GM19099 (cell line): ENCODE measurements around the gene TNFRSF9.
A peak's percentile ranks its signal among the peaks of the same experiment; 100 is the strongest.

Experiments used
- POLR2A ChIP-seq: IDR thresholded peaks from 3 replicates; pipeline ENCODE4 v1.6.1; 2011; ENCODE audit warnings: low read depth; ENCODE audit not compliant: insufficient read length; ENCODE audit errors: extremely low read depth

The TNFRSF9 gene

DNA sequence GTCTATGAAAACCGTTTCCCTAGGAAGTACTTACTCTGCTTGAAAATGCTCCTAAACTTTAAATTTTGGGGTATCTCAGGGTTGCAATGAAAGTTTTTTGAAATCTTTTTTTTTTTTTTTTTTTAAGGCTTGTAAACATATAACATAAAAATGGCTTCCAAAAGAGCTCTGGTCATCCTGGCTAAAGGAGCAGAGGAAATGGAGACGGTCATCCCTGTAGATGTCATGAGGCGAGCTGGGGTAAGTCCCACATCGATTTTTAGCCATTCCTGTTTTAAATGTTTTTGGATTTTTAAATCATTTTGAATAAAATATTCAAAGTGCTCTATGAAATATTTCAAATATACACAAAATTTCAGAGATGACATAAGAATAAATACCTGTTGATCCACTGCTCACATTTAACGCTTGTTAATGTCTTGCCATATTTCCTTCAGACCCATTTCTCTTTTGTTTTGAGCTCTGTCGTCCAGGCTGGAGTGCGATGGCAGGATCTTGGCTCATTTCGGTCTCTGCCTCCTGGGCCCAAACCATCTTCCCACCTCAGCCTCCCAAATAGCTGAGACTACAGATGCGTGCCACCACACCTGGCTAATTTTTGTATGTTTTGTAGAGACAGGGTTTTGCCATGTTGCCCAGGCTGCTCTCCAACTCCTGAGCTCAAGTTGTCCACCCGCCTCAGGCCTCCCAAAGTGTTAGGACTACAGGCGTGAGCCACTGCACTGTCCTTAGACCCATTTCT is 22.2 kb upstream of the TNFRSF9 start:
- no peak for TF ChIP-seq POLR2A

- TF ChIP-seq POLR2A, result no peak
Observed at GRCh38 chr1:7962014-7962335, 21.3 kb upstream of the TNFRSF9 start.

DNA sequence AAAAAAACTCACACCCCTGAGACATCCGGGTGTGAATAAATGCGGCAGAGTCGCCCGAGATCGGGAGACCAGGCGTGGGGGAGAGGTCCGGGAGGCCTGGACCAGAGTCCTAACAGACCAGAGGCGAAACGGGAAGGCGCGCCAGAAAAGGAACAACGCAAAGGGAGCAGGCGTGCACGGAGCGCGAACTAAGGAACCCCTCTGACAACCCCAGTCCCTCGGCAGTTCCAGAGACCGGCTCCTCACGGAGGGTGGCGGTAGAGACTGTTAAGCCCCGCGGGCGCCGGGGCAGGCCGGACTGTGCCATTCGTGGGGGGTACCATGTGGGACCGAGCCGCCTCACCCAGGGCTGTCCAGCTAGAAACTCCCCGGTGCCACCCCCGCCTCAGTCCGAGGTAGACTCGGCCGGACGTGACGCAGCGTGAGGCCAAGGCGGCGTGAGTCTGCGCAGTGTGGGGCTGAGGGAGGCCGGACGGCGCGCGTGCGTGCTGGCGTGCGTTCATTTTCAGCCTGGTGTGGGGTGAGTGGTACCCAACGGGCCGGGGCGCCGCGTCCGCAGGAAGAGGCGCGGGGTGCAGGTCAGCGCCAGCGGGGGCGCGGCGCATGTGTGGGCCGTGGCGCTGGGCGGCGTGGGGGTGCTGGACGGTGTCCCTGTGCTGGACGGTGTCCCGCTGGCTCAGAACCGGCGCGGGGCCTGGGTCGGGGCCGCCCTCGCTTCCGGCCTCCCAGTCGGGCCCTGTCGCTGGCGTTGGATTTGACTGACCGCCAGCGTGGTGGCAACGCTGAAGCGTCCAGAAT is 20.8 kb upstream of the TNFRSF9 start, which contains the start of gene PARK7:
PARK7 (plus strand) TSS at position 496 of the 798 bp plus-strand sequence. CDS start 1,075 bp downstream, outside the sequence.
- peak; percentile 100 for TF ChIP-seq POLR2A

DNA sequence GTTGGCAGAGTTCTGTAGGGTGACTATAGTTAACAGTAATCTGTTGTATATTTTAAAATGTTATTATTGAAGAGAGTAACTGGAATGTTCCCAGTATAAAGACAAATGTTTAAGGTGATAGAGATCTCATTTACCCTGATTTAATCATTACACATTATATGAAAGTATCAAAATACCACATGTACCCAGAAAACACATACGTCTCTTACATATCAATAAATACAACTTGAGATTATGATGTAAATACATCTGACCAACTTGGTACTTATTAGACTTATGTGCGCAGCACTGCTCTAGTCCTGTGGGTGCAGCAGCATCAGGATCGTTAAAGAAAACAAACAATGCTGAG is 20.2 kb upstream of the TNFRSF9 start:
- no peak for TF ChIP-seq POLR2A

DNA sequence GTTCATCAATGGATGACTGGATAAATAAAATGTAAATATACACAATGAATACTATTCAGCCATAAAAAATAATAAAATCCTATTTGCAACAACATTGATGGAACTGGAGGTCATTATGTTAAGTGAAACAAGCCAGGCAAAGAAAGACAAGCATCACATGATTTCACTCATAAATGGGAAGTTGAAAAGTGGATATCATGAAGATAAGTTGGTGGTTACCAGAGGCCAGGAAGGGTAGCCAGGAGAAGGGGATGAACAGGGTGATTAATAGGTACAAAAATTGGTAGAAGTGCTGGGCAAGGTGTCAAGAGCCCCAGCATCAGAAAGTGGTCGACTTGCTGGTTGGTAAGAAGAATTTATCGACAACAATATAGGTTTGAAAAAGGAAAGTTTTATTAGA is 19.5 kb upstream of the TNFRSF9 start:
- TF ChIP-seq POLR2A, result no peak

GRCh38 chr1:7956218-7957032 is 15.8 kb upstream of the TNFRSF9 start:
- TF ChIP-seq POLR2A, result no peak

DNA sequence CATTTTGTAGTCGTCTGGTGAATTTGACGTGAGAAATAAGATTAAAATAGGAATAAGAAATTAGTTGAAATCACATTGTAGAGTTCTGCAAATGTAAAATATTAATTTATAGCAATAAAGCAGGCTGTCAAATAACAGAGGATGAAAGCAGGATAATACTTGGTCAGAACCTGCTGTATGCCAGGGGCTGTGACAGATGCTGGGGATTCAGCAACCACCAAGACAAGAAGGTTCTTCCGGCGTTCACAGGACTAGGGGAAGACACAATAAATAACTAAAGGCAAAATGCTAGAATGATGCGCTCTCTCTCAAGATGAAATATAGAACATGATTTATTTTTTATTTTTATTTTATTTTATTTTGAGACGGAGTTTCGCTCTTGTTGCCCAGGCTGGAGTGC is 14.0 kb upstream of the TNFRSF9 start:
- TF ChIP-seq POLR2A, result no peak

GRCh38 chr1:7953850-7954609 is 13.4 kb upstream of the TNFRSF9 start:
- TF ChIP-seq POLR2A, result peak; percentile 87

GRCh38 chr1:7948960-7949359 is 8.3 kb upstream of the TNFRSF9 start:
- no peak for TF ChIP-seq POLR2A

GRCh38 chr1:7943251-7943650 is 2.6 kb upstream of the TNFRSF9 start:
- TF ChIP-seq POLR2A, result no peak

- TF ChIP-seq POLR2A, result no peak
Observed at GRCh38 chr1:7942214-7942921, 1.7 kb upstream of the TNFRSF9 start.

DNA sequence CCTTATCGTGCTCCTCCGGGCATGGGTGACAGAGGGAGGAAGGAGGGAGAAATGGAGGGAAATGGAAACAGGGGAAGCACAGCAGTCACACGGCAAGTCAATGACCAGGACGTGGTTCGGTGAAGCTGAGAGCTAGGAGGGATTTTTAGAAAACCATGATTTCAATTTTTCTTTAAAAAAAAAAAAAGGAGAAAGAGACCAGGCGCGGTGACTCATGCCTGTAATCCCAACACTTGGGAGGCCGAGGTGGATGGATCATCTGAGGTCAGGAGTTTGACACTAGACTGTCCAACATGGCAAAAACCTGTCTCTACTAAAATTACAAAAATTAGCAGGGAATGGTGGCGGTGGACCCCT is 776 bp upstream of the TNFRSF9 start:
- TF ChIP-seq POLR2A, result no peak

GRCh38 chr1:7940034-7940433 is 605 bp downstream of the TNFRSF9 start:
- TF ChIP-seq POLR2A, result no peak

- TF ChIP-seq POLR2A, result no peak
Observed at GRCh38 chr1:7938070-7938469, 2.6 kb downstream of the TNFRSF9 start.
